WTC11 (cell line): ENCODE data around the gene FBXL14. TPM values are rescaled to one million over a fixed set of nuclear protein-coding genes. Genes with fewer than 3 reads are reported as not detected.

Source experiments
- ATAC-seq: fragments of 200-7000 bp; cut with Tn5 transposase; 2 replicates; pipeline ENCODE4 v1.10.0; 2021; ENCODE audit warnings: mild to moderate bottlenecking, moderate library complexity
- CTCF ChIA-PET: fragments of 300-600 bp; sonication (Branson Sonifier 250); formaldehyde crosslinking; loops from one replicate; lab custom pipeline; 2021; ENCODE audit warnings: antibody characterized with exemption; lab: Charles Lee
- POLR2A ChIA-PET: fragments of 350-600 bp; sonication (Branson Sonifier 250); formaldehyde crosslinking; loops from one replicate; lab custom pipeline; 2021; ENCODE audit warnings: antibody characterized with exemption; lab: Charles Lee
- DNase-seq: peaks from one replicate; pipeline ENCODE4 v3.0.0; 2021; ENCODE audit warnings: low spot score
- H3K27ac Mint-ChIP-seq: 2 replicates; pipeline ENCODE4 v1.8.0; 2021; ENCODE audit warnings: mixed read lengths
- H3K27me3 Mint-ChIP-seq: 2 replicates; pipeline ENCODE4 v1.8.0; 2021; ENCODE audit warnings: low read depth, mild to moderate bottlenecking, moderate library complexity, mixed read lengths
- H3K36me3 Mint-ChIP-seq: 2 replicates; pipeline ENCODE4 v1.8.0; 2021; ENCODE audit warnings: mixed read lengths
- H3K4me1 Mint-ChIP-seq: 2 replicates; pipeline ENCODE4 v1.8.0; 2022; ENCODE audit warnings: mixed read lengths
- H3K4me3 Mint-ChIP-seq: 2 replicates; pipeline ENCODE4 v1.8.0; 2021; ENCODE audit warnings: mild to moderate bottlenecking, moderate library complexity, mixed read lengths
- H3K9me3 Mint-ChIP-seq: 2 replicates; pipeline ENCODE4 v1.8.0; 2021; ENCODE audit warnings: mixed read lengths
- FOXJ3 ChIP-seq: sonication (generic); formaldehyde crosslinking; IDR thresholded peaks from 2 replicates; pipeline ENCODE4 v1.9.0; 2021; ENCODE audit warnings: missing genetic modification reagents, mild to moderate bottlenecking, borderline replicate concordance
- GABPB1 ChIP-seq: sonication (generic); formaldehyde crosslinking; IDR thresholded peaks from 2 replicates; pipeline ENCODE4 v1.8.1; 2023; ENCODE audit warnings: mild to moderate bottlenecking, missing genetic modification reagents
- GRHL2 ChIP-seq: fragments of 250-450 bp; sonication (Bioruptor Pico); IDR thresholded peaks from 2 replicates; pipeline ENCODE4 v1.8.0; 2022; ENCODE audit warnings: mild to moderate bottlenecking, moderate library complexity; ENCODE audit not compliant: insufficient replicate concordance, severe bottlenecking
- KAT7 ChIP-seq: sonication (generic); formaldehyde crosslinking; IDR thresholded peaks from 2 replicates; pipeline ENCODE4 v1.8.1; 2023; ENCODE audit warnings: missing genetic modification reagents, mild to moderate bottlenecking, borderline replicate concordance
- NFATC4 ChIP-seq: fragments of 250-450 bp; sonication (Bioruptor Pico); IDR thresholded peaks from 2 replicates; pipeline ENCODE4 v1.9.0; 2021; ENCODE audit warnings: mild to moderate bottlenecking
- NR3C1 ChIP-seq: sonication (generic); formaldehyde crosslinking; conservative IDR thresholded peaks from 2 replicates; pipeline ENCODE4 v1.8.1; 2023; ENCODE audit warnings: low read depth, mild to moderate bottlenecking, missing genetic modification reagents
- OVOL2 ChIP-seq: fragments of 250-450 bp; sonication (Bioruptor Pico); IDR thresholded peaks from 2 replicates; pipeline ENCODE4 v1.9.0; 2021; ENCODE audit warnings: mild to moderate bottlenecking, borderline replicate concordance
- SP1 ChIP-seq: sonication (generic); formaldehyde crosslinking; conservative IDR thresholded peaks from 2 replicates; pipeline ENCODE4 v1.8.1; 2022; ENCODE audit warnings: missing genetic modification reagents
- TEAD1 ChIP-seq: sonication (generic); formaldehyde crosslinking; IDR thresholded peaks from 2 replicates; pipeline ENCODE4 v1.8.0; 2022; ENCODE audit warnings: mild to moderate bottlenecking, missing genetic modification reagents
- TP53 ChIP-seq: sonication (generic); formaldehyde crosslinking; IDR thresholded peaks from 2 replicates; pipeline ENCODE4 v1.8.1; 2023; ENCODE audit warnings: mild to moderate bottlenecking, missing genetic modification reagents
- ZNF232 ChIP-seq: sonication (generic); formaldehyde crosslinking; IDR thresholded peaks from 2 replicates; pipeline ENCODE4 v1.8.0; 2022; ENCODE audit warnings: mild to moderate bottlenecking, missing genetic modification reagents
- ZNF263 ChIP-seq: sonication (generic); formaldehyde crosslinking; IDR thresholded peaks from 2 replicates; pipeline ENCODE4 v1.8.1; 2022; ENCODE audit warnings: low read depth, mild to moderate bottlenecking, moderate library complexity, missing genetic modification reagents
- total RNA-seq: library from RNA; stranded (reverse); gene quantifications from 3 replicates; pipeline ENCODE4 v1.2.3, GENCODE V29; 2021
- TF ChIP-seq, protein P1 (sequence below): sonication (generic); formaldehyde crosslinking; IDR thresholded peaks from 2 replicates; pipeline ENCODE4 v1.8.1; 2022; ENCODE audit warnings: mild to moderate bottlenecking, missing genetic modification reagents, moderate library complexity, borderline replicate concordance
- TF ChIP-seq, protein P2 (sequence below): sonication (generic); formaldehyde crosslinking; IDR thresholded peaks from 2 replicates; pipeline ENCODE4 v1.8.1; 2023; ENCODE audit warnings: mild to moderate bottlenecking, missing genetic modification reagents
- TF ChIP-seq, protein P3 (sequence below): sonication (generic); formaldehyde crosslinking; IDR thresholded peaks from 2 replicates; pipeline ENCODE4 v1.8.1; 2023; ENCODE audit warnings: mild to moderate bottlenecking, missing genetic modification reagents, moderate library complexity
- TF ChIP-seq, protein P4 (sequence below): sonication (generic); formaldehyde crosslinking; IDR thresholded peaks from 2 replicates; pipeline ENCODE4 v1.8.0; 2022; ENCODE audit warnings: missing genetic modification reagents
- TF ChIP-seq, protein P5 (sequence below): fragments of 250-450 bp; sonication (Bioruptor Pico); IDR thresholded peaks from 2 replicates; pipeline ENCODE4 v1.9.0; 2021; ENCODE audit warnings: mild to moderate bottlenecking, borderline replicate concordance
- TF ChIP-seq, protein P6 (sequence below): sonication (generic); formaldehyde crosslinking; IDR thresholded peaks from 2 replicates; pipeline ENCODE4 v1.8.1; 2023; ENCODE audit warnings: mild to moderate bottlenecking, missing genetic modification reagents, borderline replicate concordance

Gene FBXL14
- total RNA-seq, 1 experiment from 2014 or later = 12.0 TPM

DNA sequence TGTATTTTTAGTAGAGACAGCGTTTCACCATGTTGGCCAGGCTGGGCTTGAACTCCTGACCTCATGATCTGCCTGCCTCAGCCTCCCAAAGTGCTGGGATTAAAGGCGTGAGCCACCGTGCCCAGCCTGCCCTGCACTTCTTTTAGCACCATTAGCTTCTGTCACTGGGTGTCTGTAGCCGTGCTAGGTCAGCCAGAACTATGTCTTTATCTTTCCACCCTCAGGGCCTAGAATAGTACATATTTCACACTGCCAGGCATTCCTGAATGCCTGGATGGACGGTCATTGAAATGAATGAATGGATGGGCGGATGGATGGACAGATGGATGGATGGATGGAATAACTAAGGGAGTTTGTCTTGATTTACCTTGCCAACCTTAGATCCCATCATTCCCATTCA is 33.7 kb downstream of the FBXL14 start:
- TF ChIP-seq TP53 (CRISPR knock-in tag) = no peak
- TF ChIP-seq, protein P1, sequence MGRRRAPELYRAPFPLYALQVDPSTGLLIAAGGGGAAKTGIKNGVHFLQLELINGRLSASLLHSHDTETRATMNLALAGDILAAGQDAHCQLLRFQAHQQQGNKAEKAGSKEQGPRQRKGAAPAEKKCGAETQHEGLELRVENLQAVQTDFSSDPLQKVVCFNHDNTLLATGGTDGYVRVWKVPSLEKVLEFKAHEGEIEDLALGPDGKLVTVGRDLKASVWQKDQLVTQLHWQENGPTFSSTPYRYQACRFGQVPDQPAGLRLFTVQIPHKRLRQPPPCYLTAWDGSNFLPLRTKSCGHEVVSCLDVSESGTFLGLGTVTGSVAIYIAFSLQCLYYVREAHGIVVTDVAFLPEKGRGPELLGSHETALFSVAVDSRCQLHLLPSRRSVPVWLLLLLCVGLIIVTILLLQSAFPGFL (CRISPR knock-in tag) = no peak
- no peak for TF ChIP-seq TEAD1 (CRISPR knock-in tag)
- TF ChIP-seq, protein P2, sequence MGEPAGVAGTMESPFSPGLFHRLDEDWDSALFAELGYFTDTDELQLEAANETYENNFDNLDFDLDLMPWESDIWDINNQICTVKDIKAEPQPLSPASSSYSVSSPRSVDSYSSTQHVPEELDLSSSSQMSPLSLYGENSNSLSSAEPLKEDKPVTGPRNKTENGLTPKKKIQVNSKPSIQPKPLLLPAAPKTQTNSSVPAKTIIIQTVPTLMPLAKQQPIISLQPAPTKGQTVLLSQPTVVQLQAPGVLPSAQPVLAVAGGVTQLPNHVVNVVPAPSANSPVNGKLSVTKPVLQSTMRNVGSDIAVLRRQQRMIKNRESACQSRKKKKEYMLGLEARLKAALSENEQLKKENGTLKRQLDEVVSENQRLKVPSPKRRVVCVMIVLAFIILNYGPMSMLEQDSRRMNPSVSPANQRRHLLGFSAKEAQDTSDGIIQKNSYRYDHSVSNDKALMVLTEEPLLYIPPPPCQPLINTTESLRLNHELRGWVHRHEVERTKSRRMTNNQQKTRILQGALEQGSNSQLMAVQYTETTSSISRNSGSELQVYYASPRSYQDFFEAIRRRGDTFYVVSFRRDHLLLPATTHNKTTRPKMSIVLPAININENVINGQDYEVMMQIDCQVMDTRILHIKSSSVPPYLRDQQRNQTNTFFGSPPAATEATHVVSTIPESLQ (CRISPR knock-in tag) = no peak
- TF ChIP-seq GRHL2 (CRISPR knock-in tag) = no peak
- no peak for TF ChIP-seq ZNF232 (CRISPR knock-in tag)
- TF ChIP-seq, protein P3, sequence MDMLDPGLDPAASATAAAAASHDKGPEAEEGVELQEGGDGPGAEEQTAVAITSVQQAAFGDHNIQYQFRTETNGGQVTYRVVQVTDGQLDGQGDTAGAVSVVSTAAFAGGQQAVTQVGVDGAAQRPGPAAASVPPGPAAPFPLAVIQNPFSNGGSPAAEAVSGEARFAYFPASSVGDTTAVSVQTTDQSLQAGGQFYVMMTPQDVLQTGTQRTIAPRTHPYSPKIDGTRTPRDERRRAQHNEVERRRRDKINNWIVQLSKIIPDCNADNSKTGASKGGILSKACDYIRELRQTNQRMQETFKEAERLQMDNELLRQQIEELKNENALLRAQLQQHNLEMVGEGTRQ (CRISPR knock-in tag) = no peak
- TF ChIP-seq, protein P4, sequence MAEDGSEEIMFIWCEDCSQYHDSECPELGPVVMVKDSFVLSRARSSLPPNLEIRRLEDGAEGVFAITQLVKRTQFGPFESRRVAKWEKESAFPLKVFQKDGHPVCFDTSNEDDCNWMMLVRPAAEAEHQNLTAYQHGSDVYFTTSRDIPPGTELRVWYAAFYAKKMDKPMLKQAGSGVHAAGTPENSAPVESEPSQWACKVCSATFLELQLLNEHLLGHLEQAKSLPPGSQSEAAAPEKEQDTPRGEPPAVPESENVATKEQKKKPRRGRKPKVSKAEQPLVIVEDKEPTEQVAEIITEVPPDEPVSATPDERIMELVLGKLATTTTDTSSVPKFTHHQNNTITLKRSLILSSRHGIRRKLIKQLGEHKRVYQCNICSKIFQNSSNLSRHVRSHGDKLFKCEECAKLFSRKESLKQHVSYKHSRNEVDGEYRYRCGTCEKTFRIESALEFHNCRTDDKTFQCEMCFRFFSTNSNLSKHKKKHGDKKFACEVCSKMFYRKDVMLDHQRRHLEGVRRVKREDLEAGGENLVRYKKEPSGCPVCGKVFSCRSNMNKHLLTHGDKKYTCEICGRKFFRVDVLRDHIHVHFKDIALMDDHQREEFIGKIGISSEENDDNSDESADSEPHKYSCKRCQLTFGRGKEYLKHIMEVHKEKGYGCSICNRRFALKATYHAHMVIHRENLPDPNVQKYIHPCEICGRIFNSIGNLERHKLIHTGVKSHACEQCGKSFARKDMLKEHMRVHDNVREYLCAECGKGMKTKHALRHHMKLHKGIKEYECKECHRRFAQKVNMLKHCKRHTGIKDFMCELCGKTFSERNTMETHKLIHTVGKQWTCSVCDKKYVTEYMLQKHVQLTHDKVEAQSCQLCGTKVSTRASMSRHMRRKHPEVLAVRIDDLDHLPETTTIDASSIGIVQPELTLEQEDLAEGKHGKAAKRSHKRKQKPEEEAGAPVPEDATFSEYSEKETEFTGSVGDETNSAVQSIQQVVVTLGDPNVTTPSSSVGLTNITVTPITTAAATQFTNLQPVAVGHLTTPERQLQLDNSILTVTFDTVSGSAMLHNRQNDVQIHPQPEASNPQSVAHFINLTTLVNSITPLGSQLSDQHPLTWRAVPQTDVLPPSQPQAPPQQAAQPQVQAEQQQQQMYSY (CRISPR knock-in tag) = no peak
- TF ChIP-seq NR3C1 (CRISPR knock-in tag) = no peak
- no peak for TF ChIP-seq GABPB1
- TF ChIP-seq SP1 (CRISPR knock-in tag) = no peak
- no peak for TF ChIP-seq NFATC4 (CRISPR knock-in tag)
- TF ChIP-seq OVOL2 = no peak
- CTCF ChIA-PET = interaction anchor here (2.0 kb wide), 1 partner anchor 43 kb away, joined by 6 read pairs; no protein-coding TSS in a partner anchor
- DNase-seq (no peak), ATAC-seq (no peak)
- Mint-ChIP-seq H3K9me3 (peaks cover 12% of the 10 kb centered on the region), H3K27me3 (no peaks in the 10 kb centered on the region), H3K4me1 (peaks cover 13% of the 10 kb centered on the region), H3K4me3 (no peak overlapping the region), H3K27ac (no peak overlapping the region), H3K36me3 (no peaks in the 10 kb centered on the region)
- POLR2A ChIA-PET = interaction anchor here (0.6 kb wide), 1 partner anchor 28 kb away, joined by 9 read pairs; no protein-coding TSS in a partner anchor

DNA sequence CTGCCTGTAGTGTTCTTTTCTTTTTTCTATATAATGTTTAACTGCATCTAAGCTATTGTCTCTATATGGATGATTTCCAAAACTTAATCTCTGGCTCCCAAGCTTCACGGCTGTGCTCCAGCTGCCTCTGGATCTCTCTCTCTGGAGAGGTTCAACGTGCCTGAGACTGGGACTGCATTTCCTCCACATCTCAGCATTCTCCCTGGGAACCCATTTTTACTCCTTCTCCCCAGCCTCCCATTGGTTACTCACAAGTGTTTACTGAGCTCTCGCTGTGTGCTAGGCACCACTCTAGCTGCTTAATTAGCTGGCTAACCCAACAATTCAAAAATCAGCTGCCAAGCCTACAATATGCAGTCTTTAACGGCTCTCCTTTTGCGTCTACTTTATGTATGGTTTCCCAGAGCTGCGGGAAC is 34.7 kb downstream of the FBXL14 start:
- ATAC-seq (peak; percentile 47), DNase-seq (no peak)
- Mint-ChIP-seq H3K36me3 (no peaks in the 10 kb centered on the region), H3K4me1 (peaks cover 11% of the 10 kb centered on the region), H3K27me3 (no peaks in the 10 kb centered on the region), H3K4me3 (no peak overlapping the region), H3K27ac (peak overlapping the region; percentile 4; the same call in 1 of the 2 replicates), H3K9me3 (peaks cover 12% of the 10 kb centered on the region)
- ChIA-PET POLR2A (no interaction called here), CTCF (interaction anchor here (1.7 to 2.0 kb wide), 2 partner anchors 42 to 442 kb away, joined by 6 to 10 read pairs; no protein-coding TSS in a partner anchor)
- TF ChIP-seq ZNF263 (no peak), FOXJ3 (CRISPR knock-in tag) (no peak), KAT7 (CRISPR knock-in tag) (no peak)
- TF ChIP-seq, protein P5, sequence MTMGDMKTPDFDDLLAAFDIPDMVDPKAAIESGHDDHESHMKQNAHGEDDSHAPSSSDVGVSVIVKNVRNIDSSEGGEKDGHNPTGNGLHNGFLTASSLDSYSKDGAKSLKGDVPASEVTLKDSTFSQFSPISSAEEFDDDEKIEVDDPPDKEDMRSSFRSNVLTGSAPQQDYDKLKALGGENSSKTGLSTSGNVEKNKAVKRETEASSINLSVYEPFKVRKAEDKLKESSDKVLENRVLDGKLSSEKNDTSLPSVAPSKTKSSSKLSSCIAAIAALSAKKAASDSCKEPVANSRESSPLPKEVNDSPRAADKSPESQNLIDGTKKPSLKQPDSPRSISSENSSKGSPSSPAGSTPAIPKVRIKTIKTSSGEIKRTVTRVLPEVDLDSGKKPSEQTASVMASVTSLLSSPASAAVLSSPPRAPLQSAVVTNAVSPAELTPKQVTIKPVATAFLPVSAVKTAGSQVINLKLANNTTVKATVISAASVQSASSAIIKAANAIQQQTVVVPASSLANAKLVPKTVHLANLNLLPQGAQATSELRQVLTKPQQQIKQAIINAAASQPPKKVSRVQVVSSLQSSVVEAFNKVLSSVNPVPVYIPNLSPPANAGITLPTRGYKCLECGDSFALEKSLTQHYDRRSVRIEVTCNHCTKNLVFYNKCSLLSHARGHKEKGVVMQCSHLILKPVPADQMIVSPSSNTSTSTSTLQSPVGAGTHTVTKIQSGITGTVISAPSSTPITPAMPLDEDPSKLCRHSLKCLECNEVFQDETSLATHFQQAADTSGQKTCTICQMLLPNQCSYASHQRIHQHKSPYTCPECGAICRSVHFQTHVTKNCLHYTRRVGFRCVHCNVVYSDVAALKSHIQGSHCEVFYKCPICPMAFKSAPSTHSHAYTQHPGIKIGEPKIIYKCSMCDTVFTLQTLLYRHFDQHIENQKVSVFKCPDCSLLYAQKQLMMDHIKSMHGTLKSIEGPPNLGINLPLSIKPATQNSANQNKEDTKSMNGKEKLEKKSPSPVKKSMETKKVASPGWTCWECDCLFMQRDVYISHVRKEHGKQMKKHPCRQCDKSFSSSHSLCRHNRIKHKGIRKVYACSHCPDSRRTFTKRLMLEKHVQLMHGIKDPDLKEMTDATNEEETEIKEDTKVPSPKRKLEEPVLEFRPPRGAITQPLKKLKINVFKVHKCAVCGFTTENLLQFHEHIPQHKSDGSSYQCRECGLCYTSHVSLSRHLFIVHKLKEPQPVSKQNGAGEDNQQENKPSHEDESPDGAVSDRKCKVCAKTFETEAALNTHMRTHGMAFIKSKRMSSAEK (CRISPR knock-in tag) = no peak
- TF ChIP-seq, protein P6, sequence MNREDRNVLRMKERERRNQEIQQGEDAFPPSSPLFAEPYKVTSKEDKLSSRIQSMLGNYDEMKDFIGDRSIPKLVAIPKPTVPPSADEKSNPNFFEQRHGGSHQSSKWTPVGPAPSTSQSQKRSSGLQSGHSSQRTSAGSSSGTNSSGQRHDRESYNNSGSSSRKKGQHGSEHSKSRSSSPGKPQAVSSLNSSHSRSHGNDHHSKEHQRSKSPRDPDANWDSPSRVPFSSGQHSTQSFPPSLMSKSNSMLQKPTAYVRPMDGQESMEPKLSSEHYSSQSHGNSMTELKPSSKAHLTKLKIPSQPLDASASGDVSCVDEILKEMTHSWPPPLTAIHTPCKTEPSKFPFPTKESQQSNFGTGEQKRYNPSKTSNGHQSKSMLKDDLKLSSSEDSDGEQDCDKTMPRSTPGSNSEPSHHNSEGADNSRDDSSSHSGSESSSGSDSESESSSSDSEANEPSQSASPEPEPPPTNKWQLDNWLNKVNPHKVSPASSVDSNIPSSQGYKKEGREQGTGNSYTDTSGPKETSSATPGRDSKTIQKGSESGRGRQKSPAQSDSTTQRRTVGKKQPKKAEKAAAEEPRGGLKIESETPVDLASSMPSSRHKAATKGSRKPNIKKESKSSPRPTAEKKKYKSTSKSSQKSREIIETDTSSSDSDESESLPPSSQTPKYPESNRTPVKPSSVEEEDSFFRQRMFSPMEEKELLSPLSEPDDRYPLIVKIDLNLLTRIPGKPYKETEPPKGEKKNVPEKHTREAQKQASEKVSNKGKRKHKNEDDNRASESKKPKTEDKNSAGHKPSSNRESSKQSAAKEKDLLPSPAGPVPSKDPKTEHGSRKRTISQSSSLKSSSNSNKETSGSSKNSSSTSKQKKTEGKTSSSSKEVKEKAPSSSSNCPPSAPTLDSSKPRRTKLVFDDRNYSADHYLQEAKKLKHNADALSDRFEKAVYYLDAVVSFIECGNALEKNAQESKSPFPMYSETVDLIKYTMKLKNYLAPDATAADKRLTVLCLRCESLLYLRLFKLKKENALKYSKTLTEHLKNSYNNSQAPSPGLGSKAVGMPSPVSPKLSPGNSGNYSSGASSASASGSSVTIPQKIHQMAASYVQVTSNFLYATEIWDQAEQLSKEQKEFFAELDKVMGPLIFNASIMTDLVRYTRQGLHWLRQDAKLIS (CRISPR knock-in tag) = no peak
